ENCODE data around the gene CPLX1.

Gene CPLX1

GRCh38 chr4:867526-868250 is 41.8 kb upstream of the CPLX1 start:
- no peak overlapping the region for H2BK5ac ChIP-seq (ENCODE audit: low read length)
- H3K36me3 ChIP-seq (replicated peaks in 1 of 2; ENCODE audit: control insufficient read depth in 2 of 2, insufficient read depth in 2 of 2, low read length in 2 of 2) = peaks cover 37 to 85% of the 10 kb centered on the region in 2 donors
- H3K4ac ChIP-seq (ENCODE audit: low read length) = no peak overlapping the region
- H2AK5ac ChIP-seq (ENCODE audit: low read depth, low read length) = no peak overlapping the region
- DNase-seq (ENCODE audit: low spot score) = no peak
- H3K27ac ChIP-seq (replicated peaks; ENCODE audit: low read length) = no peak overlapping the region
- no peak overlapping the region for H3K4me2 ChIP-seq (ENCODE audit: insufficient read depth, low read length, poor library complexity, severe bottlenecking)
- no peak overlapping the region for H4K8ac ChIP-seq (ENCODE audit: low read depth, low read length)
- no peak overlapping the region for H3K14ac ChIP-seq (ENCODE audit: low read length)
- H3K23ac ChIP-seq (ENCODE audit: low read depth, low read length, poor library complexity) = no peak overlapping the region
- H3K79me1 ChIP-seq (ENCODE audit: low read depth, low read length) = peaks cover 5% of the 10 kb centered on the region
- peaks cover 0 to 1% (median 0%) of the 10 kb centered on the region in 3 experiments for H3K27me3 ChIP-seq (ENCODE audit: control insufficient read depth in 3 of 3, insufficient read depth in 3 of 3, low read depth in 1 of 3, low read length in 3 of 3)
- no peak overlapping the region for H2BK12ac ChIP-seq (ENCODE audit: low read length)
- H3K4me1 ChIP-seq (ENCODE audit: control insufficient read depth in 2 of 2, insufficient read depth in 1 of 2, low read depth in 1 of 2, low read length in 2 of 2) = no peaks in the 10 kb centered on the region
- peaks cover 0 to 8% of the 10 kb centered on the region in 2 donors for H3K9me3 ChIP-seq (replicated peaks in 1 of 2; ENCODE audit: control insufficient read depth in 2 of 2, insufficient read depth in 1 of 2, low read depth in 1 of 2, low read length in 2 of 2)
- no peak overlapping the region for H3K4me3 ChIP-seq (ENCODE audit: low read length in 2 of 2)
- H2AFZ ChIP-seq (ENCODE audit: low read length) = no peak overlapping the region
- no peak overlapping the region for H2BK15ac ChIP-seq (ENCODE audit: low read length)
- no peak overlapping the region for H2BK120ac ChIP-seq (ENCODE audit: low read depth, low read length)
- no peak overlapping the region for H4K91ac ChIP-seq (ENCODE audit: low read depth, low read length, poor library complexity)
- no peak overlapping the region for H3K9ac ChIP-seq (ENCODE audit: low read depth, low read length, poor library complexity)
- WGBS, 2 donors (ENCODE audit: extremely low coverage in 2 of 2, insufficient read length in 2 of 2, insufficient replicate concordance in 1 of 2) = no CpG with 5 or more reads among the region's 26 CpGs
- no peak overlapping the region for H3K18ac ChIP-seq (ENCODE audit: low read length)

- H3K36me3 ChIP-seq (replicated peaks in 1 of 2; ENCODE audit: control insufficient read depth in 2 of 2, insufficient read depth in 2 of 2, low read length in 2 of 2) = peaks cover 39 to 84% of the 10 kb centered on the region in 2 donors
- H3K23ac ChIP-seq (ENCODE audit: low read depth, low read length, poor library complexity) = no peak overlapping the region
- no peaks in the 10 kb centered on the region for H3K4me1 ChIP-seq (ENCODE audit: control insufficient read depth in 2 of 2, insufficient read depth in 1 of 2, low read depth in 1 of 2, low read length in 2 of 2)
- H3K27me3 ChIP-seq (ENCODE audit: control insufficient read depth in 3 of 3, insufficient read depth in 3 of 3, low read depth in 1 of 3, low read length in 3 of 3) = peaks cover 0 to 1% (median 0%) of the 10 kb centered on the region in 3 experiments
- peaks cover 0 to 8% of the 10 kb centered on the region in 2 donors for H3K9me3 ChIP-seq (replicated peaks in 1 of 2; ENCODE audit: control insufficient read depth in 2 of 2, insufficient read depth in 1 of 2, low read depth in 1 of 2, low read length in 2 of 2)
- H3K18ac ChIP-seq (ENCODE audit: low read length) = peak overlapping the region; percentile 38
- no peak overlapping the region for H2BK120ac ChIP-seq (ENCODE audit: low read depth, low read length)
- no peak overlapping the region for H2AFZ ChIP-seq (ENCODE audit: low read length)
- no peak overlapping the region for H3K4me2 ChIP-seq (ENCODE audit: insufficient read depth, low read length, poor library complexity, severe bottlenecking)
- no peak overlapping the region for H3K14ac ChIP-seq (ENCODE audit: low read length)
- H3K27ac ChIP-seq (replicated peaks; ENCODE audit: low read length) = no peak overlapping the region
- H4K8ac ChIP-seq (ENCODE audit: low read depth, low read length) = peak overlapping the region; percentile 43
- no peak overlapping the region for H3K4me3 ChIP-seq (ENCODE audit: low read length in 2 of 2)
- H2BK15ac ChIP-seq (ENCODE audit: low read length) = no peak overlapping the region
- H3K4ac ChIP-seq (ENCODE audit: low read length) = no peak overlapping the region
- no peak overlapping the region for H2AK5ac ChIP-seq (ENCODE audit: low read depth, low read length)
- no peak overlapping the region for H2BK12ac ChIP-seq (ENCODE audit: low read length)
- WGBS, 2 donors (ENCODE audit: extremely low coverage in 2 of 2, insufficient read length in 2 of 2, insufficient replicate concordance in 1 of 2) = no CpG with 5 or more reads among the region's 28 CpGs
- no peak overlapping the region for H4K91ac ChIP-seq (ENCODE audit: low read depth, low read length, poor library complexity)
- H3K9ac ChIP-seq (ENCODE audit: low read depth, low read length, poor library complexity) = peak overlapping the region; percentile 81
- no peak for DNase-seq (ENCODE audit: low spot score)
- H2BK5ac ChIP-seq (ENCODE audit: low read length) = peak overlapping the region; percentile 24
- peaks cover 5% of the 10 kb centered on the region for H3K79me1 ChIP-seq (ENCODE audit: low read depth, low read length)
These were observed 40.9 kb upstream of the CPLX1 start for GRCh38 chr4:866761-867390.

GRCh38 chr4:866068-866760 is 40.3 kb upstream of the CPLX1 start:
- H3K4me2 ChIP-seq (ENCODE audit: insufficient read depth, low read length, poor library complexity, severe bottlenecking) = no peak overlapping the region
- H3K9ac ChIP-seq (ENCODE audit: low read depth, low read length, poor library complexity) = peak overlapping the region; percentile 81
- H3K18ac ChIP-seq (ENCODE audit: low read length) = no peak overlapping the region
- WGBS, 2 donors (ENCODE audit: extremely low coverage in 2 of 2, insufficient read length in 2 of 2, insufficient replicate concordance in 1 of 2) = no CpG with 5 or more reads among the region's 24 CpGs
- H2BK12ac ChIP-seq (ENCODE audit: low read length) = no peak overlapping the region
- no peak overlapping the region for H3K4ac ChIP-seq (ENCODE audit: low read length)
- H2BK15ac ChIP-seq (ENCODE audit: low read length) = no peak overlapping the region
- H3K27me3 ChIP-seq (ENCODE audit: control insufficient read depth in 3 of 3, insufficient read depth in 3 of 3, low read depth in 1 of 3, low read length in 3 of 3) = peaks cover 0 to 1% (median 0%) of the 10 kb centered on the region in 3 experiments
- no peak overlapping the region for H3K14ac ChIP-seq (ENCODE audit: low read length)
- H2AK5ac ChIP-seq (ENCODE audit: low read depth, low read length) = no peak overlapping the region
- H3K4me3 ChIP-seq (ENCODE audit: low read length in 2 of 2) = no peak overlapping the region
- no peak overlapping the region for H3K27ac ChIP-seq (replicated peaks; ENCODE audit: low read length)
- no peak for DNase-seq (ENCODE audit: low spot score)
- H4K8ac ChIP-seq (ENCODE audit: low read depth, low read length) = peak overlapping the region; percentile 43
- H3K9me3 ChIP-seq (replicated peaks in 1 of 2; ENCODE audit: control insufficient read depth in 2 of 2, insufficient read depth in 1 of 2, low read depth in 1 of 2, low read length in 2 of 2) = peaks cover 0 to 8% of the 10 kb centered on the region in 2 donors
- peak overlapping the region; percentile 24 for H2BK5ac ChIP-seq (ENCODE audit: low read length)
- no peak overlapping the region for H3K23ac ChIP-seq (ENCODE audit: low read depth, low read length, poor library complexity)
- no peak overlapping the region for H2BK120ac ChIP-seq (ENCODE audit: low read depth, low read length)
- peaks cover 39 to 87% of the 10 kb centered on the region in 2 donors for H3K36me3 ChIP-seq (replicated peaks in 1 of 2; ENCODE audit: control insufficient read depth in 2 of 2, insufficient read depth in 2 of 2, low read length in 2 of 2)
- no peak overlapping the region for H2AFZ ChIP-seq (ENCODE audit: low read length)
- H3K4me1 ChIP-seq (ENCODE audit: control insufficient read depth in 2 of 2, insufficient read depth in 1 of 2, low read depth in 1 of 2, low read length in 2 of 2) = no peaks in the 10 kb centered on the region
- H3K79me1 ChIP-seq (ENCODE audit: low read depth, low read length) = peaks cover 5% of the 10 kb centered on the region
- no peak overlapping the region for H4K91ac ChIP-seq (ENCODE audit: low read depth, low read length, poor library complexity)

GRCh38 chr4:865572-865971 is 39.6 kb upstream of the CPLX1 start:
- Histone ChIP-seq H2AK5ac (ENCODE audit: low read depth, low read length) (no peak overlapping the region), H3K4me1 (ENCODE audit: control insufficient read depth in 2 of 2, insufficient read depth in 1 of 2, low read depth in 1 of 2, low read length in 2 of 2) (no peaks in the 10 kb centered on the region), H3K79me1 (ENCODE audit: low read depth, low read length) (peaks cover 5% of the 10 kb centered on the region), H4K91ac (ENCODE audit: low read depth, low read length, poor library complexity) (no peak overlapping the region), H3K27me3 (ENCODE audit: control insufficient read depth in 3 of 3, insufficient read depth in 3 of 3, low read depth in 1 of 3, low read length in 3 of 3) (peaks cover 0 to 1% (median 0%) of the 10 kb centered on the region in 3 experiments), H3K23ac (ENCODE audit: low read depth, low read length, poor library complexity) (no peak overlapping the region), H3K36me3 (replicated peaks in 1 of 2; ENCODE audit: control insufficient read depth in 2 of 2, insufficient read depth in 2 of 2, low read length in 2 of 2) (peaks cover 44 to 87% of the 10 kb centered on the region in 2 donors), H3K9me3 (replicated peaks in 1 of 2; ENCODE audit: control insufficient read depth in 2 of 2, insufficient read depth in 1 of 2, low read depth in 1 of 2, low read length in 2 of 2) (peaks cover 0 to 8% of the 10 kb centered on the region in 2 donors), H3K4ac (ENCODE audit: low read length) (no peak overlapping the region), H3K4me3 (ENCODE audit: low read length in 2 of 2) (no peak overlapping the region), H2BK120ac (ENCODE audit: low read depth, low read length) (no peak overlapping the region), H2AFZ (ENCODE audit: low read length) (no peak overlapping the region), H2BK5ac (ENCODE audit: low read length) (no peak overlapping the region), H3K4me2 (ENCODE audit: insufficient read depth, low read length, poor library complexity, severe bottlenecking) (no peak overlapping the region), H3K18ac (ENCODE audit: low read length) (no peak overlapping the region), H3K27ac (replicated peaks; ENCODE audit: low read length) (no peak overlapping the region), H2BK12ac (ENCODE audit: low read length) (no peak overlapping the region), H4K8ac (ENCODE audit: low read depth, low read length) (no peak overlapping the region), H3K14ac (ENCODE audit: low read length) (no peak overlapping the region), H3K9ac (ENCODE audit: low read depth, low read length, poor library complexity) (no peak overlapping the region), H2BK15ac (ENCODE audit: low read length) (no peak overlapping the region)
- WGBS, 2 donors (ENCODE audit: extremely low coverage in 2 of 2, insufficient read length in 2 of 2, insufficient replicate concordance in 1 of 2) = no CpG with 5 or more reads among the region's 18 CpGs
- DNase-seq (ENCODE audit: low spot score) = no peak

All from neuronal stem cell (in vitro differentiated cells).